Activated T-helper 9 cell treated with anti-CD3 and anti-CD28 coated beads, Interleukin-2, amount 50 U/mL, for 16 hours (primary cell): Measurements from ENCODE around the gene NPR1.
A peak's percentile ranks its signal among the peaks of the same experiment; 100 is the strongest.

ENCODE experiments used
- DNase-seq: peaks from one replicate; pipeline ENCODE4 v3.0.0-alpha.2; 2020; ENCODE audit warnings: low read depth

The NPR1 gene

DNA sequence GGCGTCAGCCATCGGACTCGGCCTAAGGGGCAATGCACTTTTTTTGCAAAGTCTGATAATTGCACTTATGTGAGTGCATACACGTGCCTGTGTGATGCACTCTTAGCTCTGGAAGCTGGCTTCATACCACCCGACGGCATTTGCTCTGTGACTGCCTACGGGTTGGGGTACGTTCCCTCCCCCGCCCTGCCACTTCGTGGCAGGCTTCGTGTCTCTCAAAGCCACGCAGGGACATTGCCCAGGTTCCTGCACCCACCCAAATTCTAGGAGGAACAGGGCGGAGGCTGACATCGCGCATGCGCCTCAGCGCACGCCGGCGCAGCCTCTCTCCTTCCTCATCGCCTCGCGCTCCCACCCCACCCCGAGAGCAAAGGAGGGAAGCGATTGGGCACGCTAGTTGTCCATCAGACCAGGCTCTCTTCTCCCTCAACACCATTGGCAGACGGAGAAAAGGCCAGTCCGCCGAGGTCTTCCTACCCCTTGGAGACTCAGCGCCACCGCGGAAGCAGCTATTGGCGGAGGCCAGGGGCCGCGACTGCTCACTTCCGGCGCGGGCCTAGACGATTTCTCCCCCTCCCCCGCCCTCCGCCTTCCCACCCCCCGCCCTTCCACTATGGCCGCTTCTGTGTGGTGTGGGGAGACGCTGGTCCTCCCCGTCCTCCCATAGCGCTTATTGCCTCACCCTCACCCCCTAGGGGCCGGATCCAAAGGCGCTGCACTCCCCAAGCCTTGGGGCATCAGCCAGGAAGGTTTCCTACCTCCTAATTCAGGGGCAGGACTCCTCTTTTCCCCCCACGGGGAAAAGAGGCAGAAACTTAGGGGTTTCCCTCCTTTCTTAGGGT is 49.2 kb downstream of the NPR1 start, which contains the start of gene INTS3:
Gene INTS3 (plus strand): TSS at position 588 of the 842 bp plus-strand sequence. CDS start 585 bp downstream, outside the sequence.
- peak; percentile 99 for DNase-seq

DNA sequence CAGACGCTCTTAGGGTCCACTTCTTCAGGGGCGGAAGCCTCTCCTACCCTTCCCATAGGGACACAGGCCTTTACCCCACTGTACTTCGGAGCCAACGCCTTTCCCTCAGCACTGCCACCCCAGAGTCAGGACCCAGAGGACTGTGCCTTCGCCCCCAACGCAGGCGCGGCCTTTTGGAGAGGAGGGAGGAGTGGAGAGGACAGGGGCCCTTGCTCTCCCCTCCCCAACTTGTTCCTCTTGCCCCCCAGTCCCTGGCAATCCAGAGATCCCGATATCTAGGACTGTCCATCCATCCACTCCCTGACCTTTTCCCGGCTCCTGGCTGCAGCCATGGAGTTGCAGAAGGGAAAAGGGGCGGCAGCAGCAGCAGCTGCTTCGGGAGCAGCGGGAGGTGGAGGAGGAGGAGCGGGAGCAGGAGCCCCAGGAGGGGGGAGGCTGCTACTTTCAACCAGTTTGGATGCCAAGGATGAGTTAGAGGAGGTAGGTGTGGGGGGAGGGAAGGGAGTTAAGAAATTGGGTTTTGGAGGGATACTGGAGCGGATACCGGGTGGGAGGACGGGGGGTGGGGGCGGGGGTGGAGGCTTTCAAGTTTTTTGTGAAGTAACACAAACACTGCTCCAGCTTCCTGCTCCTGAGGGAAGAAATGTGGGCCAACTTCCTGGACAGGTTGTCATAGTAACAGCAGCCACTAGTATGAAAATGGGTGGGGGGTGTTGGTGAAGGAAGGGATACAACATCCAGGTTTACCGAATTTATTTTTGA is 50.0 kb downstream of the NPR1 start:
- peak; percentile 7 for DNase-seq

DNA sequence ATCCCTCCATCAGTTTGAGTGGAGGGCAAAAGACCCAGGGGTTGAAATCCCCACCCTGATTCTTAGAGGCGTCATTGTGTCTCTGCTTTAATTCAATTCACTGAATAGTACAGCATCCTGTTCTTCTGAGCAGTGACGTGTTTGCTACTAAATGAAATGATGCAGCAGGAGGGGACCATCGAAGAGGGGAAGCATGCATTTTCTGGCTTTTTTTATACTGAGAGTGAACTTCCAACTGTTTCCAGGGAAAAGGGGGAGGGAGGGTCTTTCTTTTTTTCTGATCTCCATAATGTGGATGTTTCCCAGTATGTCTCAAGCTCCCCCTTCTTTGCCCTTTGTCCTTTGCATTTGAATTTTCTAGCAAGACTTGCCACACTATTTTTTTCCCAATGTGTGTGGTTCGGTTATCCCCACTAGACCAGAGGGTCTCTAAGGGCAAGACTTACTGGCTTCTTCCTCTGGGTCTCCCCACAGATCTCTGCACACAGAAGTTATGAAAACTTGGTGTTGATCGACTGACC is 52.0 kb downstream of the NPR1 start:
- no peak for DNase-seq

DNA sequence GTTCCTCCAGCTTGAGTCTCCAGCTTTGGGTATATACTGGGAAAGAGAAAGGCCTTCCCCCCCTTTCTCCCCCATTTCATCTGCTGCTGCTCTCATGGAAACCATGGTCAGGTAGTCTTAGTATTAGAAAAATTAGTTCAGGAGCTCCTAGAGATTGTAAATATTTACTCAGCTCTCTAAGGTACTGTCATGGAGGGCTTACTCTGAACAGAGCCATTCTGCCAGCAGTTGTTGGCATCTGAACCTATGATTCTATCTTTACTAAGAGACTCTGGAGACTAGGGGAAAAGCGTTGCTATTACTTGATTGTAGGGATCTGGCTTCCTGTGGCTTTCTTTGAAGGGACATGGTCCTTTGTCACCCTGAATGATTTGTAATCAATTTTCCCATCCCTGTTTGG is 55.5 kb downstream of the NPR1 start:
- DNase-seq: no peak

DNA sequence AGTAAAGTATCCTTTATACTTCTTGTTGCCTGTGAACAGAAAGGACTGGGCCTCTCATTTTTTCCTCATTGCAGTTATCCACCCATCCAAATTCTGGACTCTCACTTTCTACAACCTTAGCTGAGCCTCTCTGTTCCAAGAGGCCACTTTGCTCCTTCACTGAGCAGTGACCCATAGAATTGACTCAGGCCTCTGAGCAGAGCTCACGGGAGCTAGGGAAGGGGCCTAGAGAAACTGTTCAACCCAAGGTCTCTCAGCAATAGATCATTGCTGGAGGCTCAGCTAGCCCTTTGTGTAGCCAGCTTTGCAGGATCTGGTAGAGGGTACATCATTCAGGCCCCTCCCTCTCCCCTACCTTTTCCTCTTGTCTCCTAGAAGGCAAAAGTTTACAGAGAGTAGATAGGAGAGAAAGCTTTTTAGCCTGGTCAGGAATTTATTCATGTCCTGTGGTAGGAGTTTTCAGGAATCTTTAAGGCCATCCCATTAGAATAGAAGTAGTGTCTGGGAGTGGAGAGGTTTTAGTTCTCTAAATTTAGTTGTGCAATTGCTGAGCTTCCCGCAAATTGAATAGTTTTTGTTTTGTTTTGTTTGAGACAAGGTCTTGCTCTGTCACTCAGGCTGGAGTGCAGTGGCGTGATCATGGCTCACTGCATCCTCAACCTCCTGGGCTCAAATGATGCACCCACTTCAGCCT is 56.1 kb downstream of the NPR1 start:
- no peak for DNase-seq

DNA sequence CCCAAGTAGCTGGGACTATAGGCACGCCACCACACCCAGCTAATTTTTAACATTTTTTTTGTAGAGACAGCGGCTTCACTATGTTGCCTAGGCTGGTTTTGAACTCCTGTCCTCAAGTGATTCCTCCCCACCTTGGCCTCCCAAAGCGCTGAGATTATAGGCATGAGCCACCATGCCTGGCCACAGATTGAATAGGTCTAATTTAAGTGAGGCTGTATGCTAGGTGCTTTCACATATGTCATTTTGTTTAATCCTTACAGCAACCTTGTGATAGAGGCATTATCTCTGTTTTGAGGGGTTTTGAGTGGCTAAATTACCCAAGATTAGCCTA is 56.6 kb downstream of the NPR1 start:
- DNase-seq: no peak

DNA sequence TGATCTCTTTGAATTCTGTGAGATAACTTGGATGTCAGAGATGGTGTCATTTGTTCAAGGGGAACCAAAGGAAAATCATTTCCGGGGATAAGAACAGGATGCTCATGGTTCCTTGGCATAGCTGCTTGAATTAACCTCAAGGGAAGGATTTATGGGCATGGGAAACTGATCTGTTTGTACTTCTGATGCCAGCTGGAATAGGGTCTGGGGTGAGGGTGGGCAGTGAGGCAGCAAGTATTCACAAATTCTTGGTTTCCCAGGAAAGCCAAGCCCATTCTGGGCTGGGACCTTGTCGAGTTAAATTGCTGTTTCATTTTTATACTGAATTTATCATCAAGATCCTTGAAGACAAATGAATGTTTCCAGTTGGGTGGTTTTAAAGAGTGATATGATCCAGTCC is 63.5 kb downstream of the NPR1 start:
- DNase-seq: no peak

DNA sequence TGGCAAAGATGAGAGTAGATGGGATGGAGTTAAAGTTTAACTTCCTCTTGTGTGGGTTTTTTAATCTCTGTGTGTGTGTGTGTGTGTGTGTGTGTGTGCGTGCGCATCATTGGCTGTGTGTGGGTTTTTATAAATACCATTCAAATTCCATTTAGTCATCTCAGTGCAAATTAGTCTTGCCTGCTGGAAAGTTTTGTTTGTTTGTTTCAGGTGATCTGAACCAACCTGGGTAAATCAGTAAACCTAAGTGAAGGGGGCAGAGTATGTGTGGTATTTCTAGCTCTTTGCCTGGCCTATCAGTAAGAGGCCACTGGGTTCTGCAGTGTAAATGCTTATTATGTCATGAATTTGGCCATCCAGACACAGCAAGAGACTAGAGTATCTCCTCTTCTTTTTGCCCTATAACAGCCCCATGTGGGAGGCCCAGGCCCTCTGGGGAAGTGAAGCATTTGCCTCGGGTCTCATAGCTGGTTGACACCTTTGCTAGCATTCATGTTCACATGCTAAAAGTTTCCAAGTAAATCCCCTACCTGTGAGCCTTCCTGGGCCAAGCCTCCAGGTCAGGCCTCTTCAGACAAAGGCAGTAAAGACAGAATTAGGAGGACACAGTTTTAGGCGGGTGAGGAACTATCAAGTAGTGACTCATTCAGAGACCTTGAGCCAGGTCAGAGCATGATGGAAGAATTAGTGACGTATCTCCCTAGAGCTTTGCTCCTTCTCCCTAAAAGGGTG is 64.1 kb downstream of the NPR1 start:
- DNase-seq: no peak
